ENCODE results near the gene MAPK9.
A peak's percentile ranks its signal among the peaks of the same experiment; 100 is the strongest.
"Not testable (repeated sequence)": the region's sequence is repeated elsewhere in the genome, so short reads cannot be mapped to it uniquely, and the experiment has no call there.

MAPK9 gene

GRCh38 chr5:180230017-180230416 lies 61.9 kb downstream of the MAPK9 start:
- no peak for DNase-seq

- DNase-seq: no peak
These were observed 69.8 kb downstream of the MAPK9 start for GRCh38 chr5:180222056-180222455.

GRCh38 chr5:180217797-180218196 lies 74.1 kb downstream of the MAPK9 start:
- no peak for DNase-seq

GRCh38 chr5:180216646-180217171 lies 75.2 kb downstream of the MAPK9 start:
- no peak for DNase-seq

GRCh38 chr5:180215783-180216630 lies 75.9 kb downstream of the MAPK9 start:
- no peak for DNase-seq

GRCh38 chr5:180214870-180215770 lies 76.8 kb downstream of the MAPK9 start:
- no peak for DNase-seq

GRCh38 chr5:180213657-180214207 lies 78.2 kb downstream of the MAPK9 start:
- no peak for DNase-seq

GRCh38 chr5:180213256-180213600 lies 78.7 kb downstream of the MAPK9 start:
- no peak for DNase-seq

GRCh38 chr5:180212363-180213255 lies 79.3 kb downstream of the MAPK9 start:
- DNase-seq: no peak

- no peak for DNase-seq
These were observed 80.2 kb downstream of the MAPK9 start for GRCh38 chr5:180211761-180212035.

GRCh38 chr5:180210961-180211760 lies 80.7 kb downstream of the MAPK9 start:
- DNase-seq: no peak

- DNase-seq: not testable (repeated sequence)
These were observed 81.8 kb downstream of the MAPK9 start for GRCh38 chr5:180210077-180210476.

GRCh38 chr5:180209137-180209581 lies 82.7 kb downstream of the MAPK9 start, which contains the start of gene RASGEF1C:
Gene RASGEF1C (minus strand): TSS chr5:180209211. CDS start chr5:180138052, 71,159 bp downstream.
- DNase-seq: peak; percentile 23 to 72 (median 39)

GRCh38 chr5:180208435-180209081 lies 83.3 kb downstream of the MAPK9 start:
- peak in 1 of 5 experiments; percentile 10 for DNase-seq

GRCh38 chr5:180208038-180208434 lies 83.8 kb downstream of the MAPK9 start:
- no peak for DNase-seq

- no peak for DNase-seq
These were observed 84.3 kb downstream of the MAPK9 start for GRCh38 chr5:180207593-180207992.

GRCh38 chr5:180206993-180207392 lies 84.9 kb downstream of the MAPK9 start:
- no peak for DNase-seq

- DNase-seq: no peak
These were observed 86.0 kb downstream of the MAPK9 start for GRCh38 chr5:180205916-180206315.

- DNase-seq: no peak
These were observed 87.5 kb downstream of the MAPK9 start for GRCh38 chr5:180204276-180204819.

GRCh38 chr5:180202939-180203573 lies 88.8 kb downstream of the MAPK9 start:
- no peak for DNase-seq
